Stimulated activated CD8-positive, alpha-beta memory T cell treated with anti-CD3 and anti-CD28 coated beads, Interleukin-15, amount 100 ng/mL, for 48 hours (primary cell): Measurements from ENCODE around the gene FCHSD2.
"Not testable (repeated sequence)": the region's sequence is repeated elsewhere in the genome, so short reads cannot be mapped to it uniquely, and the experiment has no call there.

Experiments
- DNase-seq, 2 donors: peaks; one replicate each; pipeline ENCODE4 v3.0.0-alpha.2; 2020; ENCODE audit warnings: low read depth in 2 of 2

FCHSD2 gene

GRCh38 chr11:72821920-72822799 lies 320.0 kb downstream of the FCHSD2 start:
- DNase-seq, result peak; percentile 65 to 82

DNA sequence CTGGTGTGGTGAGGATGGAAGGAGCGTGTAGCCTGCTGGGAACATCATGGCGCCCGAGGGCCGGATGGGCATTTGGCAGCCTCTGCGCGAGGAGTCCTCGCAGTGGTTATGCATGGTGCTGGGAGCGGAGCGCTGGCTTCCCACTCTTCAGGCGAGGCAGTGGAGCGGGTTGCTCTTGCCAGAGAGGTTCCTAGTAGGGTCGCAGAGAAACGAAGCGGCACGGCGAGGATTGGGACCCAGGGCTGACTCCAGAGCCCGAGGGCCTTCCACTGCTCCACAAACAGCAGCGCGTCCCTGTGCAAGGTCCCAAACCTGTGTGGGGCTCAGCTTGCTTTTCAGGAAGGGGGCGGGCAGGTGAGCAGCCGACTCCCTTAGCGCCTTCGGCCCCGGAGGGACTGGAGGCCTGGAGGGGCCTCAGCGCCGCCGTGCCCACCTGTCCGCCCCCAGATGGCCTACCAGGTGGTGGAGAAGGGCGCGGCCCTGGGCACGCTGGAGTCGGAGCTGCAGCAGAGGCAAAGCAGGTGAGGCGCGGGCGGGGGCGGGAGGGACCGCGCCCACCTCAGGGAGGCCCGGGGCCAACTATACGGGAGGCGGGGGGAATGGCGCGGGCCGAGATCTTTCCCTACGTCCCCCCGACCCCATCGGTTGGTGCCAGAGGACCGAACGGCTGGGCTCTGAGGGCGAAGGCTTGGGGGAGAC lies 320.7 kb downstream of the FCHSD2 start:
- DNase-seq, result no peak

DNA sequence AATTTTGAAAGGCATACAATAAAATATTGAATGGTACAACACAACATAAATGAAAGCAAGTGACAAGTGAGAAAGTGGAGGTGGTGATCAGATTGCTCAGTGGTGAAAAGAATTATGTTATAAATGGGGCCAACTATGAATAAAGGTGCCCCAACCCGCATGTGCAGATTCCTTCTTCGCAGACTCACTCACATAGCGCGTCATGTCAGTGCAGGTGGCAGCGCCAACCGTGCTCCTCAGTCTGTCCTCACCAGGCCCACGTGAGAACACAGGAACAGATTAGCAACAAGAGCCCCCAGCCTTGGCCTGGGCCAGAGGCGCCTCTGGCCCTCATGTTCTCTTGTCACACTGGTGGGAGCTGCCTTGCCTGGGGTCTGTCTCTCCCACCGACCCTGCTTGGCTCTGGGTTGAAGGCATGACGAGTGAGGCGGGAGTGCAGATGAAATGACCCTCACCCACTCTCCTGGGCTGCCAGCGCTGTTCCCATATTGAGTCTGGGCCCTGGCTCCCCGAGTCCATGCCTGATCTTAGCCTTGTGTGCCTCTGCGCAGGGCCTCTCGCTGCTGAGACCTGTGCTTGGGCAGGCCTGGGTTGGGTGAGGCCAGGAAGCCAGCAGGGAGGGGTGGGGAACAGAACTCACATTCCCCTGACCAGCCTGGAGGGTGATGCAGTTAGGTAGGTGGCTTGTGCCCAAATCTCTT lies 321.5 kb downstream of the FCHSD2 start:
- no peak for DNase-seq

DNA sequence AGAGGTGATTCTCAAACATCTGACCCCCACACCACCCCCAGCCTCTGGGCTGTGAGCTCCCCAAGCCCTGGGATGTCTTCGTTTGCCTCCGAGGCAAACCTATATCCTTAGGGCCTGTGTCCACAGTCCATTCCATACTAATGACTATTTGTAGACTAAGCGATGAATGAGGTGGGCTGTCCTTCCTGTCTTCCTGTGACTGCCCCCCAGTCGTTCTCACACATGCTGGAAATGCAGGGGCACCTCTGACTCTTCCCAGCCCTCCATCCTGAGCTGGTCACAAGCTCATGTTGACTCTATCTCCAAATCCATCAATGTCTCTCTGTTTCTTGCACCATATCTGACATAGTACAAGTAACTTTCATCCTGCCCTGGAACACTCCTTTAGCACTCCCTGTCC lies 323.1 kb downstream of the FCHSD2 start:
- DNase-seq, result no peak

DNA sequence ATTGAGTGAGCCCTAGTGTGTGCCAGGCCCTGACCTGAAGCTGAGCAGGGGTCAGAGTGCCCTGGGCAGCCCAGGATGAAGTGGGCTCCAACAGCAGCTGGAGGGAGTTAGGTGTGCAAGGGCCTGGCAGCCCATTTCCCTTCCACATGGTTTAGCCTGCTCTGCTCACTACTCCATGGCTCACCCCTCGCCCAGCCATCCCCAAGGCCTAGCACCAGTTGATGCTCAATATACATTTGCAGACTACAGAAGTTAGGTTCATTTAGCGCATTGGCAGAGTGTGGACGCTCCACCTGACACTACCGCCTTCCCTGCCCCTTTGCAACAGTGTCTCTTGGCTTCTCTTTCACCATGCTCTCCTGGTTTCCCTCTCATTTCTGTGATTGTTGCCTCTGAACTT lies 324.2 kb downstream of the FCHSD2 start:
- DNase-seq, result no peak

DNA sequence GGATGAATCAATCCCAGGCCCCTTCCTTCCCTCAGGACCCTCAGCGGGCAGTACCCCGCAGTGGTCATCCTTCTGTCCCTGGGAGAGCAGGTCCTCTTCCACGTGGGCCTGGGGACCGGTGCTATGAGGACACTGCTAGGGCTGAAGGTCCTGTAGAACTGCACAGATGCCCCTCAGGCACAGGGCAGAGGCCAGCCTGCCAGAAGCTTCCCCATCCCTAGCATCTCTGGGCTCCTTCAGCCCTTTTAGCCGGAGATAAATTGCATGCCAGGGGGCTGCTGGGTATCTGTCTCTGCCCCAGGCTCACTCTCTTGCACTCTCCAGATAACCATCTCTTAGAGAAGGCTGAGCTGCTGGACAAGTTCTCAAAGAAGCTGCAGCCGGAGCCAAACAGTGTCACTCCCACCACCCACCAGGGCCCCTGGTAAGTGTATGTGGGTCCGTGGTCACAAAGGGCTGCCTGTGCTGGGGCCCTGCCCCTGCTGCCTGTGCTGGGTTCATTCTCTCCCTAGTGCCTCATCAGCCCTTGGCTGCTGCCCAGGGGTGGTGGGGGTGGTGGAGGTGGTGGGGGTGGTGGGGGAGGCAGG lies 325.6 kb downstream of the FCHSD2 start:
- no peak for DNase-seq

DNA sequence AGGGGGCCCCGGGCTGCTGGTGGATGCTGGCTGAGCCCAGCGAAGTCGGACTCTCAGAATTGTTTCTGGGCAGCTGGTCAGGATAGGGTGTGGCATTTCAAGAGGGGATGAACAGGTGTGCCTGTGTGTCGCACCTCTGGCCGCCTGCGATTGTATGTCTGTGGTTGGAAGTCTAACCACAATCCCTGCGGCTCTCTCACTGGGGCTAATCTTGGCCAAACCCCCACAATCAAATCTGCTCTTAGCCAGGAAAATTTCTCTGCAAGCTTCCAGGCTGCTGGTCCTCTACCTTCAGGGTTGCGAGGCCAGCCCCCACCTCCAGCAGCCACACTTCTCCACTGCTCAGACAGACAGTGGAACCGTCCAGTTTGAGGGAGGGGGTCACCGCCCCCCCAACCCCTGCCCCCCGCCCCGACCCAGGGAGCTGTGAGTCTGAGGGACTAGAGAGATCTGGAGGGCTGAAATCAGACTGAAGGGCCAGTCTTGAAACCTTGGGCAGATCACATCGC lies 327.0 kb downstream of the FCHSD2 start:
- DNase-seq, result no peak

DNA sequence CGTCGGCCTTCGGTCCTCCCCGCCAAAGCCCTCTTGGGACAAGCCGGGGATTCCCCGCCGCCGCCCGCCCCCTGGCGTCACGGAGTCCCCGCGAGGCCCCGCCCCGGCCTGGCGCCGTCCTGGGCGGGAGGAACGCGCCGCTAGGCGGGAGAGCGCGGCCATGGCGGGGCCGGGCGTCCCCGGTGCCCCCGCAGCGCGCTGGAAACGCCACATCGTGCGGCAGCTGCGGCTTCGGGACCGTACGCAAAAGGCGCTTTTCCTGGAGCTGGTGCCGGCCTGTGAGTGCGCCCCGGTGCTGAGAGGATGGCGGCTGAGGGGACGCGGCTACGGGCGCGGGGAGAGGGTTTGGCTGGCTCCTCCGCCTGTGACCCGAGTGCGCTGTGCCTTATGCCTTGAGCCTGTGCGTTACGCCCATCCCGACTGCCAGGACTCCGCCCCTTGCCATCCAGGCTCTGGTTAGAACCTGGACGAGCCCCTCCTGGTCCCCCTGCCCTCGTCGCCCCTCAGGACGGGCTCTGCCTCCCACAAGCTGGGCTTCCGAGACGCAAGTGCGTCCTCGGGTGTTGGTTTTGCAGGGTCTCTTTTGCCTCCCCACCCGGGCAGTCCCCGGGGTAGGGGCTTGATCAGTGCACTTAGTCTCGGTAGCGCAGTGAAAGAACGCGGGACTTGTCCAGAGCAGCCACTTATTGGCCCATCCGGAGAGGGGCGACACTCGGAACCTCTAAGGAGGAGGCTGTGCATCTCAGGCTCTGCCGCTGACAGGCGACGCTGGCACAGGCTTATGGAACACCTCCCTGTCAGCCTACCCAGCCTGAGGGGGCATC lies 327.6 kb downstream of the FCHSD2 start, which contains the start of gene ATG16L2:
Gene ATG16L2 (plus strand): TSS at position 126 of the 824 bp plus-strand sequence. CDS start 35 bp downstream, at position 161.
- peak; percentile 83 to 87 for DNase-seq

- peak; percentile 74 to 75 for DNase-seq
Measured at GRCh38 chr11:72813740-72814285, 328.3 kb downstream of the FCHSD2 start.

DNA sequence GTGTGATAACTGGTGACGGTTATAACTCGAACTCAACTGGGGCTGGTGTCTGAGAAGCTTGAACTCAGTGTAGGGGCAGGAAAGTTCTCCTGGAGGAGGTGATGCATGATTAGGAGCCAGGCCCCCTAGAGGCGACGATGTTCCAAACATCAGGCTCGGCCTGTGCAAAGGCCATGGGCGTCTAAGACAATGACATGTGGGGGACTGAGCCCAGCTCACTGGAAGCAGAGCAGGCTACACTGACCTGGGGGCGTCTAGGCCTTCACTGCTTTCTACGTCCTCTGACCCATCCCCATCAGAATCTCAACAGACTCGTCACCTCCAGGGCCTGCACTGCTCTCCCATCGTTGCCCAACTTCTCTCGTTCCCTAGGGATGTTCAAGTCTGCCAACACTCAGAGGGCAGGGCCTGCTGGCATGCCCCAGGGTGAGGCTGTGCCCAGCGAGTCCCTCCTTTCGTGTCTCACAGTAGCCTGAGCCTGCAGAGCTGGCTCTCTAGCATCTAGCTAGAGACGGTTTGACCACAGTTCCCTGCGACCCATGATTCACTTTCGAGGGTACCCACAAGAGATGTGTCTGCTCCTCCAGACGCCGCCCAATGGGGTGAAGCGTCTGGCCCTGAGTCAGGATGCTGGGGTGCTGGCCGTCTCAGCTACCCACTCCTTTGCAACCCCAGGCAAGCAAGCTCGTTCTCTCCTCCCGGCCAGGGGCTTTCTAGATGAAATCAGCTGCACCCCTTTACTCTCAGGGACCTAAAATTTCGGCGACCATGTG lies 329.0 kb downstream of the FCHSD2 start:
- DNase-seq, result peak; percentile 75 to 82

DNA sequence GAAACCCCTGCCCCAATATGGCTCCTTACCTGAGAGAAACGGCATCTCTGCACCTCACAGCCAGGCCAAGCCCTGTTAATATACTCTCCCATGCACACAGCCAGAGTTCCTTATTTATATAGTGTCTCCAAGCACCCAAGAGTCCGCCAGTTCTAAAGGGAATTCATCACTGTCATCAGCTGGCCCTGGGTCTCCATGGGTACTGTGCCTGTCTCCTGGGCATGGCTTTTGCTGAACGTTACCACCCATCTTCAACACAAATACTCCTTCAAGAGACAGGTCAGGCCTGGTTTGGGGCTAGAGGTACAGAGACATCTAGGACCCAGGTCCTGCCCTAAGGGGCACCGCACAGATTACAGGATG lies 329.5 kb downstream of the FCHSD2 start:
- DNase-seq, result no peak

DNA sequence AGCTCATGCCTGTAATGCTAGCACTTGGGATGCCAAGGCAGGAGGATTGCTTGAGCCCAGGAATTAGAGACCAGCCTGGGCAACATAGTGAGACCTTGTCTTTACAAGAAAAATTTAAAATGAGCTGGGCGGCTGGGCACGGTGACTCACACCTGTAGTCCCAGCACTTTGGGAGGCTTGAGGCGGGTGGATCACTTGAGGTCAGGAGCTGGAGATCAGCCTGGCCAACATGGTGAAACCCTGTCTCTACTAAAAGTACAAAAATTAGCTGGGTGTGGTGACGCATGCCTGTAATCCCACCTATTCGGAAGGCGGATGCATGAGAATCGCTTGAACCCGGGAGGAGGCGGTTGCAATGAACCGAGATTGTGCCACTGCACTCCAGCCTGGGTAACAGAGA lies 330.4 kb downstream of the FCHSD2 start:
- DNase-seq, result not testable (repeated sequence)

DNA sequence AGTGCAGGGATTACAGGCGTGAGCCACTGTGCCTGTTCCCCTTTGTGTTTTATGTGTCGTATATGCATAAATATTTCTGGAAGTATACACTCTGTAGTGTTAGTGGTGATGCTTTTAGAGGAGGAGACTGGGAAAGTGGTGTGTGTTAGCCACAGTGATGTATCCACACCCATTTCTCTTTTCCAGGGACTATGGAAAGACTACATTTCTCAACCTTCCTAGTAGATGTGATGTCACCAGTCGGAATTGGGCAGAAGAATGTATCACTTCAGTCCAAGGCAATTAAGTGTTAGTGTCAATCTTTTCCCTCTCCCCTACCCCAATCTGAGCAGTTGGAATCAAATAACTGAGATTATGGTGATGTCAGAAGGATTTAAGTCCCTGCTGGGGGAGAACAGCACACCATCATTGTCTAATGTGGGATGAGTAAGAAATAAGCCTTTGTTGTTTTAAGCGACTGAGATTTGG lies 333.8 kb downstream of the FCHSD2 start:
- no peak for DNase-seq

- no peak for DNase-seq
Measured at GRCh38 chr11:72807792-72808191, 334.3 kb downstream of the FCHSD2 start.

GRCh38 chr11:72807021-72807693 lies 335.0 kb downstream of the FCHSD2 start:
- no peak for DNase-seq

DNA sequence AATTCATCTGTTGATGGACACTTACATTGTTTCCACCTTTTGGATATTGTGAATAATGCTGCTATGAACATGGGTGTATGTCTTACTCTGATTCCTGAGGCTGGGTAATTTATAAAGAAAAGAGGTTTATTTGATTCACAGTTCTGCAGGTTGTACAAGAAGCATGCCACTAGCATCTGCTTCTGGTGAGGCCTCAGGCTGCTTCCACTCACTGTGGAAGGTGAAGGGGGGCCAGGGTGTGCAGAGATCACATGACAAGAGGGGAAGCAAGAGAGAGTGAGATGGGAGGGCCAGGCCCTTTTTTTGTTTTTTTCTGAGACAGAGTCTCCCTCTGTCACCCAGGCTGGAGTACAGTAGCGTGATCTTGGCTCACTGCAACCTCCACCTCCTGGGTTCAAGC lies 335.7 kb downstream of the FCHSD2 start:
- not testable (repeated sequence) for DNase-seq

- no peak for DNase-seq
Measured at GRCh38 chr11:72805216-72805615, 336.9 kb downstream of the FCHSD2 start.

DNA sequence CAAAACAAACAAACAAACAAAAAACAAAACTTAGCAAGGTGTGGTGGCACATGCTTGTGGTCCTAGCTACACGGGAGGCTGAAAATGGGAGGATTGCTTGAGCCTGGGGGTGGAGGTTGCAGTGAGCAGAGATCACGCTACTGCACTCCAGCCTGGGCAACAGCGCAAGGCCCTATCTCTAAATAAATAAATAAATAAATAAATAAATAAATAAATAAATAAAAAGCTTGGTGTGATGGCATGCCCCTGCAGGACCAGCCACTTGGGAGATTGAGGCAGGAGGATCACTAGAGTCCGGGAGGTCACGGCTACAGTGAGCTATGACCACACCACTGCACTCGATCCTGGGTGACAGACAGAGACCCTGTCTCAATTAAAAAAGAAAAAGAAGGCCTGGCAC lies 339.3 kb downstream of the FCHSD2 start:
- DNase-seq, result no peak

- no peak for DNase-seq
Measured at GRCh38 chr11:72799441-72799840, 342.7 kb downstream of the FCHSD2 start.
